Stimulated activated naive CD4-positive, alpha-beta T cell (primary cell): Measurements from ENCODE around the gene DMBX1.
A peak's percentile ranks its signal among the peaks of the same experiment; 100 is the strongest.

Experiments used
- DNase-seq, 6 experiments: peaks; one replicate each; lab custom pipeline; 2025; lab: John Stamatoyannopoulos, UW

The DMBX1 gene

GRCh38 chr1:46483589-46483988, 6.0 kb upstream of the DMBX1 start:
- DNase-seq = no peak

- no peak for DNase-seq
Measured at GRCh38 chr1:46484783-46485490, 4.7 kb upstream of the DMBX1 start.

GRCh38 chr1:46485564-46486431, 3.8 kb upstream of the DMBX1 start:
- no peak for DNase-seq

GRCh38 chr1:46486432-46487015, 3.1 kb upstream of the DMBX1 start:
- no peak for DNase-seq

- no peak for DNase-seq
Measured at GRCh38 chr1:46487818-46488218, 1.8 kb upstream of the DMBX1 start.

GRCh38 chr1:46488343-46489168, 1.1 kb upstream of the DMBX1 start:
- no peak for DNase-seq

GRCh38 chr1:46489169-46489637, 433 bp upstream of the DMBX1 start:
- peak in 1 of 6 experiments; percentile 26 for DNase-seq

GRCh38 chr1:46490406-46490655, 695 bp downstream of the DMBX1 start:
- no peak for DNase-seq

GRCh38 chr1:46490656-46491442, 1.2 kb downstream of the DMBX1 start:
- no peak for DNase-seq

- no peak for DNase-seq
Measured at GRCh38 chr1:46491443-46492268, 2.0 kb downstream of the DMBX1 start.

GRCh38 chr1:46492269-46492853, 2.7 kb downstream of the DMBX1 start:
- DNase-seq = no peak

GRCh38 chr1:46492871-46493270, 3.2 kb downstream of the DMBX1 start:
- no peak for DNase-seq

GRCh38 chr1:46493316-46494032, 3.8 kb downstream of the DMBX1 start:
- no peak for DNase-seq

- no peak for DNase-seq
Measured at GRCh38 chr1:46494910-46495309, 5.3 kb downstream of the DMBX1 start.

GRCh38 chr1:46495778-46496177, 6.1 kb downstream of the DMBX1 start:
- no peak for DNase-seq

- DNase-seq = no peak
Measured at GRCh38 chr1:46496505-46496904, 6.9 kb downstream of the DMBX1 start.

- no peak for DNase-seq
Measured at GRCh38 chr1:46497020-46497419, 7.4 kb downstream of the DMBX1 start.

- no peak for DNase-seq
Measured at GRCh38 chr1:46497665-46498064, 8.0 kb downstream of the DMBX1 start.

GRCh38 chr1:46501528-46501927, 11.9 kb downstream of the DMBX1 start:
- no peak for DNase-seq
